HG03103 (cell line): ENCODE data around the gene SLC35A5.

Experiments used
- ATAC-seq: cut with Tn5 transposase; IDR thresholded peaks from one replicate; pipeline ENCODE4 v1.9.1; 2021; ENCODE audit warnings: low read depth; ENCODE audit not compliant: unreplicated experiment

SLC35A5 gene

DNA sequence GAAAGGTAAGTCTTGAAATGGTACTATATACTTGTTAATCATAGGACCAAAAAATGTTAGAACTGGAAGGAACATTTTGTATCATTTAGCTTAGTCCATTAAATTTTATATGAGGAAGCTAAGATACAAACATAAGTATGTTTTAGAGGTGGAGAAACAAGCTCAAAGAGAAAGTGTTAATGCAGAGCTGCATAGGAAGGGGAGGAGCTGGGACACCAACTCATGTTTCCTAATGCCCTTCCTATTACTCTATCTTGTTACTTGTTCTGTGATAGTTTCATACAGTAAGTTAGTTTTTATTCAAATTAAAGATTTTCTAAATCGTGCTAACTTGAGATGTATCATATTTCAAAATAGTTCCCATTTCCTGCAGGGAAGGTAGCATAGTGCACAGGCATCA lies 7.4 kb downstream of the SLC35A5 start:
- no peak for ATAC-seq

GRCh38 chr3:112572701-112573100 lies 10.9 kb downstream of the SLC35A5 start:
- ATAC-seq: no peak

DNA sequence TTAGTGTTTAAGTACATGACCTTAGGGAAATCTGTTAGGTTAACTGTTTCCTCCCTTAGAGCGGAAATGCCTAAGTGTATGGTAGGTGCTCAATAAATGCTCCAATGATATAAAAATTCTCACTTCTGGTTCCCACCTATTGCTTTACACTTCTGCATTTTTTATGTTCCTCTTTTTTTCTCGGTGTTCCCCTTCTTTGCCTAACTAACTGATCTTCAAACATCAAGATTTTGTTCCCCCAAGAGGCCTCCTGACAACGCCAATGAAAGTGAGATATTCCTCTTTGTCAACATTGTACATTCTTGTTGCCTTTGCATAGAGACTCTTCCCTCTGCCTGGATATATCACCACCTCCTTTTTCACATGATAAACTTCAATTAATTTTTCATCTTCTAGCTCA lies 17.4 kb downstream of the SLC35A5 start:
- no peak for ATAC-seq

GRCh38 chr3:112579697-112580096 lies 17.9 kb downstream of the SLC35A5 start:
- ATAC-seq: no peak

DNA sequence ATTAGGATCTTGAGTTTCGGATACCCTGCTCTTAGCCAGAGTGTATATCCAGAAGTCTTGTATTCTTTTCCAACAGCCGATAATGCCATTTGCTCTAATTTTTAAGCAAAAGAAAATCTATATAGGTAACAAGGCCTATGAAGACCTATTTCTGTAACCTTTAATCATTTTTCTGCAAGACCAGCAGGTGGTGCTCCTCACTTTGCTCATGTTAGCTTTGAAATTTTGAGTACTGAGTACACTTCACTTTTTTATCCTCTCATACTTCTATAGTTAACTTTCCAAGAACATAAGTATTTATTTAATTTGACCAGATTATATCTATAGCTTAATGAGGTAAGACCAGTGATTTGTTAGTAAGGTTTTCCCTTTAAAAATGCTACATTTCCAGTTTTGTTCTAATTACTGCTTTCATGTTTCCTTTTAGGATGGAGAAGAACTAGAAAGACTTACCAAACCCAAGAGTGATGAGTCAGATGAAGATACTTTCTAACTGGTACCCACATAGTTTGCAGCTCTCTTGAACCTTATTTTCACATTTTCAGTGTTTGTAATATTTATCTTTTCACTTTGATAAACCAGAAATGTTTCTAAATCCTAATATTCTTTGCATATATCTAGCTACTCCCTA lies 20.5 kb downstream of the SLC35A5 start:
- ATAC-seq: no peak

- no peak for ATAC-seq
Observed at GRCh38 chr3:112583105-112583504, 21.3 kb downstream of the SLC35A5 start.

DNA sequence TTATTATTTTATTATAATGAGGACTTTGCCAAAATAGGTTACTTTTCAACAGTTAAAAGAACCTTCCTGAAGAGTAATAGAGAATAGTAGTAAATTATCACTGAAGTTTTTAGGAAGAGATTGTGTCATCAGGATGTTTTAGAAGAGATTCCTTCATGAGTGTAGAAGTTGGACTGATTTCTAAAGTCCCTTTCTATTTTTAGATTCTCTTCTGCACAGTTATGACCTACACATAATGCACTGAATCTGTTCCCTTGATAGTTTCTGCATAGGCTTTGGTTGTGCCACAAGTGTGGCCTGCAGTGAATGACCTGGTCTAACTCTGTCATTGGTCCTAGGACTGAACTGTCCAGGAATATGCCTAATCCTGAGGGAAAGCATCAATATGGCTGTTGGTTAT lies 23.9 kb downstream of the SLC35A5 start:
- ATAC-seq: no peak

DNA sequence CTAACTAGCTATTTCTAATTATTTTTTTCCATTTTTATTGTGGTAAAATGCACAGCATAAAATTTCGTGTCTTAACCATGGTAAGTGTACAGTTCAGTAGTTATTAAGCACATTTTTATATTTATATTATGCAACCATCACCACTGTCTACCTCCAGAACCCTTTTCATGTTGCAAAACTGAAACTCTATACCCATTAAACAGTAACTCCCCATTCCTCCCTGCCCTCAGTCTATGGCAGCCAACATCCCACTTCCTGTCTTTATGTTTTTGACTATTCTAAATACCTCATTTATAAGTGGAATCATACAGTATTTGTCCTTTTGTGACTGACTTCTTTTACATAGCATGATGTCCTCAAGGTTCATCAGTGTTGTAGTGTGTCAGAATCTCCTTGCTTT lies 25.5 kb downstream of the SLC35A5 start:
- no peak for ATAC-seq

DNA sequence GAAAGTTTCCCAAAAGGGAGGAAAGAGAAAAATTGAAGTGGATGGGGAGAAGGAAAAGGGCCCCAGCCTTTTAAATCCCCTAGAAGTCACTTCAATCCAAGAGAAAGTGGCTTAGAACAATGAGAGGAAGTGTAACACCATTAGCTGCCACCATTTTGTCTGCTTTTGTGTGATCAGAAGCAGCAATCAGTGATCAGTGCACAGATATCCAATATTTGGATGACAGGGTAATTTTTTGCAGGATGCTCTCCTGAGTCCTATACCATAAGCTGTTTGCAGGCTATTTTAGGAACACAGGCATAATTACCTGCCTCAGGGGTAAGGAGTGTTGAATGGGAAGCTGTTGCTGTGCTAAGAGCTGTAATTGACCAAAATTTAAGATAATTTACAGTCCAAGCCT lies 31.4 kb downstream of the SLC35A5 start:
- ATAC-seq: no peak

GRCh38 chr3:112594856-112595255 lies 33.0 kb downstream of the SLC35A5 start:
- ATAC-seq: no peak

DNA sequence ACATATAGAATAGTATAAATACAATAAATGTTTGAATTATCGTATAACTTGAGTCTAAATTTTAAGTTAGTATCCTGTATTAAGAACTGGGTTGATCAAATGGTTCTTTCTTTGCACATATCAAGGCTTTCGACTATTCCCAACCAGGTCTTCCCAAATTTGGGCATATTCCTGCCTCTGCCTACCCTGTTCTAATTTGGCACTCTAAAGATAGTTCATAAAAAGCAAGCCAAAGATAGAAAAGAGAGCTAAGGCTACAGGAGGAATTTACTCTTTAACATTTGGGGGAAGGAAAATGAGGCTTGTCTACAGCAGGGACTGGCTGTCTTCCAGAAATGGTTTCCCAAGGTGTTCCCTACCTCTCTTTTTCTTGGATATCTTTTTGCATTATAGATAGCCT lies 36.1 kb downstream of the SLC35A5 start:
- no peak for ATAC-seq

DNA sequence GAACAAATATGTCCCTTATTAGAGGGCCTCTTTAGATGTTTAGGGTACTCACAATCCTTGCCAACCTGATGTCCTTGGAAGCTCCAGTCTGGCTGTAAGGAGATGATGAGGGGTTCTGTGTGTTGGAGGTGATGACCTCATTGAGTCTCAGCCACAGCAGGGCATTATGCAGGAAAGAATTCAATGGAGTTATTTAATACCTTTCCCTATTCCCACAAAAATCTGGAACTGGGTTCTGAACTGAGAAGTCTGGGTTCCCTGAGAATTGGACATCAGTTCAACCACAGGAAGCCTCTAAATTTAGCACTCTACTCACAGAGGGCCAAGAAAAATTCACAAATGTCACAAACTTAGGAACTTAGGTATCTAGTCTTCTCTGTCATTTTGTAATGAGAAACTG lies 36.9 kb downstream of the SLC35A5 start:
- ATAC-seq: no peak

DNA sequence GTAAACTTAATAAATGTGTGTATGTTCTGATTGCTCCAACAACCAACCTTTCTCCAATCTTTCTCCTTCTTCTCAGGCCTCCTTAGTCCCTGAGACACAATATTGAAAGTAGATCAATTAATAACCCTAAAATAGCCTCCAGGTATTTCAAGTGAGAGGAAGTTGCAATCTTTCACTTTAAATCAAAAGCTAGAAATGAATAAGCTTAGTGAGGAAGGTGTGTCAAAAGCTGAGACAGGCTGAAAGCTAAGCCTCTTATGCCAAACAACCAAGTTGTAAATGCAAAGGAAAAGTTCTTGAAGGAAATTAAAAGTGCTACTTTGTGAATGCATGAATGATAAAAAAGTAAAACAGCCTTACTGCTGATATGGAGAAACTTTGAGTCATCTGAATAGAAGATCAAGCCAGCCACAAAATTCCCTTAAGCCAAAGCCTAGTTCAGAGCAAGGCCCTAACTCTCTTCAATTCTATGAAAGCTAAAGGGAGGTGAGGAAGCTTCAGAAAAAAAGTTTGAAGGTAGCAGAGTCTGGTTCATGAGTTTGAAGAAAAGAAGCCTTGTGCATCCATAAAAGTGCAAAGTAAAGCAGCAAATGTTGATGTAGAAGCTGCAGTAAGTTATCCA lies 40.5 kb downstream of the SLC35A5 start:
- peak; percentile 52 for ATAC-seq

- no peak for ATAC-seq
Observed at GRCh38 chr3:112604536-112604935, 42.7 kb downstream of the SLC35A5 start.

- ATAC-seq: no peak
Observed at GRCh38 chr3:112605285-112605684, 43.4 kb downstream of the SLC35A5 start.

GRCh38 chr3:112606098-112606497 lies 44.3 kb downstream of the SLC35A5 start:
- ATAC-seq: no peak

DNA sequence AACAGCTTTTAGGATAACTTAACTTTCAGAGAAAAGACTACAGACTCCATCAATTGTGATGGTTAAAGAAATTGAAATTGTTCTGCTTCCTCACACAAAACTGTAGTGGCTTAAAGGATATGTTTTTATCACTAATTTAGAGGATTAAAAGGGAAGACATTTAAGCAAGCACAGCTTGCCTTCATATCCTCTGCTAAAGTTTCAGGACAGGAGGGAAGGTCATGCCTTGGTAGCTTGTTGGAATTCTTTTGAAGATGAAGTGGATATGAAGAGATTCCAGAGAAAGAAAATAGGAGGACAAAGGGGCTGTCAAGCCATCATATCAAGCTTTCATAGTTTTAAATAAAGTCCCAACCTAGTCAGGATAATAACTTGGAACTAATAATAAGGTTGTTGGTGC lies 46.0 kb downstream of the SLC35A5 start:
- ATAC-seq: no peak

GRCh38 chr3:112610121-112610520 lies 48.3 kb downstream of the SLC35A5 start:
- ATAC-seq: no peak

- no peak for ATAC-seq
Observed at GRCh38 chr3:112611752-112612515, 50.1 kb downstream of the SLC35A5 start.

DNA sequence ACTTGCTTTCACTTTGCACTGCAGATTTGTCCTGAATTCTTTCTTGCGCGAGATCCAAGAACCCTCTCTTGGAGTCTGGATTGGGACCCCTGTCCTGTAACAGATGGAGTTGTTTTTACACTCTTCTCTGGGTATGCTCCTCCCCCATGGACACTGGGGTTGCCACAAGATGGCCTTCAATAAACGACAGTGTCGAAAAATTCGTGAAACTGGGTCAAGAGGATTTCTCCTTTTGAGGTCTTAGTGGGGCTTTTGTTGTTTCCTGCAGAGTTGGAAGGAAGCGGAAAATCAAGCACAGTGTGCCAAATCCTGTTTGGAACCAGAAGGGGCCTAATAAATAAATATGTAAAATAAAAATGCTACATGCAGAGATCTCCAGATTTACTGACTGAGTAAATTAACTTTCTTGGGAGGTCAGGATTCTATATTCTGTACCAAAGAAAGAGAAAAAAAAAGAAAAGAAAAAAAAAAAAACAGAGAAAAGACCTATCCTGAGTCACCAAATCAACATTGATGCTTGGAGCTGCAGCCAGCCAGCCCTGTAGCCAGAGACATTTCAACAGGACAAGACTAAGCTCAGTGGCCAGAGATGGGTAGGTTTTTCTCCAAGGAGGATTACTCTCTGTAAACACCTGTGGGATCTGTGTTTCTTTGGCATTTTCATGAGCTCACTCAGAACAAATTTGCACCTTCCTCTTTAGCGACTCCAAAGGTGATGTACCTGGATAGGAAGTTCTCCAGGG lies 54.3 kb downstream of the SLC35A5 start:
- no peak for ATAC-seq

DNA sequence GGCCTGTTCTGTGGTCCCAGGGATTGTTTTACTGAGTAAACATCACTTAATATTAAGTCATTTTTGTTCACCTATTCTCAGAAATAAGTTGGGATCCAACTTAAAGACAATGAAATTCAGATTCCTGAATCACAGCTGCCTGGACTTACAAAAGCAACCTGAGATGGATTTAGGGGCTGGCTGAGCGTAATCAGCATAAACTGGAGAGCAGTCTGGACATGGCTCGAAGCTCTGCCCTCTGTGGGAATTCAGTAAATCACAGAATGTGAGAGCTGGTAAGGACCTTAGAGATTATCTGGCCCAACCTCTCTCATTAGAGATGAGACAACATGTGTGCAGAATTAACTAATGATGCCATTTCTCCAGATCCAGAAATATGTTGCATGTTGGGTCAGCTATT lies 55.4 kb downstream of the SLC35A5 start:
- ATAC-seq: no peak
